Loucy (cell line): Measurements from ENCODE around the gene EIPR1.

ENCODE experiments used
- H2AFZ ChIP-seq: fragments of 200-600 bp; sonication (generic); 2 replicates; pipeline ENCODE4 v1.6.0; 2016; ENCODE audit warnings: antibody characterized with exemption, mild to moderate bottlenecking, low read length, moderate library complexity
- H3F3A ChIP-seq: fragments of 200-600 bp; 2 replicates; pipeline ENCODE4 v1.6.0; 2016; ENCODE audit warnings: antibody characterized with exemption, low read depth, mild to moderate bottlenecking
- H3K27me3 ChIP-seq: fragments of 200-600 bp; sonication (generic); 2 replicates; pipeline ENCODE4 v1.6.1; 2014; ENCODE audit warnings: low read length, mild to moderate bottlenecking; ENCODE audit not compliant: insufficient read depth, poor library complexity, severe bottlenecking
- H3K36me3 ChIP-seq: fragments of 200-600 bp; sonication (generic); 2 replicates; pipeline ENCODE4 v1.6.1; 2016; ENCODE audit warnings: low read length; ENCODE audit not compliant: insufficient read depth
- H3K4me1 ChIP-seq: fragments of 200-600 bp; sonication (generic); 2 replicates; pipeline ENCODE4 v1.5.1; 2014; ENCODE audit warnings: low read length, mild to moderate bottlenecking; ENCODE audit not compliant: insufficient read depth, poor library complexity, severe bottlenecking
- H3K4me2 ChIP-seq: fragments of 200-600 bp; sonication (generic); 2 replicates; pipeline ENCODE4 v1.6.0; 2014; ENCODE audit warnings: antibody characterized with exemption, low read length, low read depth, mild to moderate bottlenecking; ENCODE audit not compliant: poor library complexity, severe bottlenecking
- H3K4me3 ChIP-seq: fragments of 200-600 bp; sonication (generic); 2 replicates; pipeline ENCODE4 v1.5.1; 2014; ENCODE audit warnings: low read length, mild to moderate bottlenecking, mixed read lengths; ENCODE audit not compliant: poor library complexity, severe bottlenecking
- H3K79me2 ChIP-seq: fragments of 200-600 bp; sonication (generic); 2 replicates; pipeline ENCODE4 v1.6.1; 2014; ENCODE audit warnings: low read length; ENCODE audit not compliant: insufficient read depth
- H3K9ac ChIP-seq: fragments of 200-600 bp; sonication (generic); 2 replicates; pipeline ENCODE4 v1.6.0; 2014; ENCODE audit warnings: mild to moderate bottlenecking, low read depth, low read length, moderate library complexity; ENCODE audit not compliant: poor library complexity, severe bottlenecking
- H3K9me2 ChIP-seq: fragments of 200-600 bp; sonication (generic); replicated peaks from 2 replicates; pipeline ENCODE4 v1.6.1; 2016; ENCODE audit warnings: low read depth, low read length, mixed read lengths
- H3K9me3 ChIP-seq: fragments of 200-600 bp; sonication (generic); 2 replicates; pipeline ENCODE4 v1.6.1; 2014; ENCODE audit warnings: mild to moderate bottlenecking, antibody characterized with exemption, low read length, low read depth; ENCODE audit not compliant: insufficient read depth
- H4K20me1 ChIP-seq: fragments of 200-600 bp; sonication (generic); 2 replicates; pipeline ENCODE4 v1.6.0; 2014; ENCODE audit warnings: antibody characterized with exemption, low read length, mild to moderate bottlenecking; ENCODE audit not compliant: insufficient read depth, poor library complexity, severe bottlenecking
- CTCF ChIP-seq: fragments of 200-600 bp; sonication (generic); conservative IDR thresholded peaks from 2 replicates; pipeline ENCODE4 v1.5.1; 2014; ENCODE audit warnings: mild to moderate bottlenecking, antibody characterized with exemption, low read length
- EZH2phosphoT487 ChIP-seq: fragments of 200-600 bp; IDR thresholded peaks from 2 replicates; pipeline ENCODE4 v1.6.1; 2018; ENCODE audit warnings: antibody characterized with exemption, mild to moderate bottlenecking, moderate library complexity, borderline replicate concordance

Gene EIPR1

DNA sequence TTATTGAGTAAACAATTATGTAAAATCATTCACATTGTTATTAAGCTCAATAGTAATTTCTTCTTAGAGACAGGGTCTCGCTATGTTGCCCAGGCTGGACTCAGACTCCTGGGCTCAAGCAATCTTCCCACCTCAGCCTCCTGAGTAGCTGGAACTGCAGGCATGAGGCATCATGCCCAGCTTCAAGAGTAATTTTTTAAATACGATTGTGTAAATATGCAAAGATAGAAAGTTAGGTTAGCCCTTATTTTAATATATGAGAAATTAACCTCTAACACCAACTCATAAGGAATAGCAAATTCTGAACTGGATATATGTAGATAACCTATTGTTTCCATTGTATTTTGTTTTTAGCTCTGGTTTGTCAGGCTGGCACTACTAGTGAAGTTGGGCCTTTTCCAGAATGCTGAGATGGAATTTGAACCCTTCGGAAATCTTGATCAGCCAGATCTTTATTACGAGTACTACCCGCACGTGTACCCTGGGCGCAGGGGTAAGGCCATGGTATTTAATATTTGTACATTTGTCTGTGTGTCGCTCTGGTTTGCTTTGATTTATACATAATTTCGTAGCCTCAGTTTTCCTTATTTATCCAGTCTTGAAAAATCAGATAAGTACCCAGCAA is 46.7 kb upstream of the EIPR1 start:
- Histone ChIP-seq H3K27me3 (no peaks in the 10 kb centered on the region), H3K36me3 (peaks cover 58% of the 10 kb centered on the region; the same call in 1 of the 2 replicates), H3K9ac (no peak overlapping the region), H2AFZ (no peak overlapping the region), H3K4me3 (no peak overlapping the region), H3F3A (no peaks in the 10 kb centered on the region), H3K9me2 (no peaks in the 10 kb centered on the region), H3K4me2 (no peak overlapping the region), H3K9me3 (no peaks in the 10 kb centered on the region), H3K4me1 (no peaks in the 10 kb centered on the region), H4K20me1 (no peaks in the 10 kb centered on the region), H3K79me2 (no peaks in the 10 kb centered on the region)
- TF ChIP-seq EZH2phosphoT487 (no peak), CTCF (no peak; the same call in 1 of the 2 replicates)

- H3K4me2 ChIP-seq, result no peak overlapping the region
- peaks cover 55% of the 10 kb centered on the region; the same call in 1 of the 2 replicates for H3K36me3 ChIP-seq
Measured at GRCh38 chr2:3423492-3424170, 46.0 kb upstream of the EIPR1 start.

DNA sequence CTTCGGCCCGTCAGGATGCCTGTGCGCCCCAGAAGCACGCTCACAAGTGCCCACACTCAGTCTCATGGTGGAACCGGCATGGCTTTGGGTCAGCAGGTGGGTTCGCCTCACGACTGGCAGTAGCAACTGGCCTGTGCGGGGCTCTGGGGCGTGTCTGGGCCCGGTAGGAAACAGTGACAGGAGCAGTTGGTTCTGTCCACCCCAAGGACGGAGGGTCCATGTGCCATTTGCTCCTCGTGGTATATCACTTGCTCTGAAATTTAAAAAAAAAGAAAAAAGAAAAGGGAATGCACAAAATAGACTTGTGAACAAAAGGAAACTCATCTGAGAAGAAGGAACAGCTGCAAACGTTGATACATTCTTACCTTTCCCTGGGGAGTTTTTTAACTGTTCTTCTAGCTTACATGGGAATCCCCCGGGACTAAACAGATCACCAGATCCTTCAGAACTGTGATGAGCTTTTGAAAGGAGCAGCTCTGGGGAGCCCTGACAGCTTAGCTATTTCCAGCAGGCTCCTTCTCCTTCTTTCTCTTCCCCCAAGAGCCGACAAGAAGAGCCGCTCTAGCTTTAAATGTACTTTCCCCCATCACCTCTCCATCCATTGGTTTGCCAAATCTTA is 44.7 kb upstream of the EIPR1 start:
- no peaks in the 10 kb centered on the region for H3F3A ChIP-seq
- no peaks in the 10 kb centered on the region for H3K9me2 ChIP-seq
- H3K9ac ChIP-seq, result no peak overlapping the region
- H3K4me2 ChIP-seq, result no peak overlapping the region
- H2AFZ ChIP-seq, result no peak overlapping the region
- no peaks in the 10 kb centered on the region for H3K4me1 ChIP-seq
- no peaks in the 10 kb centered on the region for H3K79me2 ChIP-seq
- no peak overlapping the region for H3K4me3 ChIP-seq
- no peaks in the 10 kb centered on the region for H3K27me3 ChIP-seq
- TF ChIP-seq EZH2phosphoT487, result no peak
- no peak for TF ChIP-seq CTCF
- no peaks in the 10 kb centered on the region for H3K9me3 ChIP-seq
- peaks cover 57% of the 10 kb centered on the region; the same call in 1 of the 2 replicates for H3K36me3 ChIP-seq
- H4K20me1 ChIP-seq, result no peaks in the 10 kb centered on the region

More at GRCh38 chr2:3423492-3424170, 46.0 kb upstream of the EIPR1 start:
- H3K9me2 ChIP-seq, result no peaks in the 10 kb centered on the region
- no peaks in the 10 kb centered on the region for H4K20me1 ChIP-seq
- no peak overlapping the region for H3K4me3 ChIP-seq
- H3K9ac ChIP-seq, result no peak overlapping the region
- no peaks in the 10 kb centered on the region for H3F3A ChIP-seq
- H3K4me1 ChIP-seq, result no peaks in the 10 kb centered on the region
- H2AFZ ChIP-seq, result no peak overlapping the region
- H3K79me2 ChIP-seq, result no peaks in the 10 kb centered on the region
- no peaks in the 10 kb centered on the region for H3K9me3 ChIP-seq
- TF ChIP-seq CTCF (peak; percentile 100), EZH2phosphoT487 (no peak)
- no peaks in the 10 kb centered on the region for H3K27me3 ChIP-seq
